HepG2 (cell line): ENCODE data around the gene VAMP8. TPM values are rescaled to one million over a fixed set of nuclear protein-coding genes. Genes with fewer than 3 reads are reported as not detected.
A peak's percentile ranks its signal among the peaks of the same experiment; 100 is the strongest.
"Not testable (repeated sequence)": the region's sequence is repeated elsewhere in the genome, so short reads cannot be mapped to it uniquely, and the experiment has no call there.

Source experiments
- ATAC-seq: fragments of 200-7000 bp; cut with Tn5 transposase; 3 replicates; pipeline ENCODE4 v1.9.1; 2020; ENCODE audit warnings: mild to moderate bottlenecking, moderate library complexity
- BruUV-seq: library from RNA; stranded (reverse); fragments of 400-500 nt; replicated peaks from 2 replicates; lab custom pipeline; 2021; lab: Mats Ljungman, UMichigan
- CTCF ChIA-PET: fragments of 300-600 bp; formaldehyde crosslinking; extraction: SDS; loops from one replicate; lab custom pipeline; 2021; ENCODE audit warnings: low total read pairs, inconsistent platforms, low intra/inter-chr PET ratio; lab: Yijun Ruan, JAX
- POLR2A ChIA-PET: fragments of 350-600 bp; sonication (Branson Sonifier 250); formaldehyde crosslinking; loops from one replicate; lab custom pipeline; 2020; ENCODE audit warnings: antibody characterized with exemption, inconsistent platforms; lab: Yijun Ruan, JAX
- DNase-seq: peaks from one replicate; pipeline ENCODE4 v3.0.0-alpha.2; 2015; ENCODE audit warnings: low spot score
- FAIRE-seq: peaks from 3 replicates; lab custom pipeline; 2011; peaks lifted over from hg19 to GRCh38; lab: Jason Lieb, UNC
- H2AFZ ChIP-seq: one replicate; pipeline ENCODE4 v1.6.1; 2011; ENCODE audit warnings: low read length, inconsistent platforms
- H3K27ac ChIP-seq: fragments of 300-600 bp; 3 replicates; pipeline ENCODE4 v1.8.0; 2011; ENCODE audit warnings: mixed run types, mild to moderate bottlenecking, mixed read lengths, low read length, inconsistent platforms; ENCODE audit not compliant: insufficient read depth; ENCODE audit errors: extremely low read length
- H3K27me3 ChIP-seq, 2 experiments: fragments of 200-600 bp in 1 of 2; 2 replicates in 1 of 2; 3 replicates in 1 of 2; pipeline versions ENCODE4 v1.6.0 to v1.8.0; 2011; ENCODE audit warnings: low read length in 2 of 2, mild to moderate bottlenecking in 2 of 2, moderate library complexity in 2 of 2, inconsistent platforms in 1 of 2; ENCODE audit not compliant: insufficient read depth in 2 of 2, control insufficient read depth in 1 of 2
- H3K36me3 ChIP-seq, 2 experiments: fragments of 200-600 bp in 1 of 2; replicated peaks in 1 of 2; 2 replicates in 1 of 2; 3 replicates in 1 of 2; pipeline versions ENCODE4 v1.5.1 to v1.8.0; 2011; ENCODE audit warnings: low read length in 2 of 2, inconsistent platforms in 1 of 2; ENCODE audit not compliant: insufficient read depth in 2 of 2, control insufficient read depth in 1 of 2
- H3K4me1 ChIP-seq: 2 replicates; pipeline ENCODE4 v1.5.1; 2012; ENCODE audit warnings: low read length, inconsistent platforms; ENCODE audit not compliant: insufficient read depth
- H3K4me2 ChIP-seq: 2 replicates; pipeline ENCODE4 v1.6.0; 2011; ENCODE audit warnings: low read depth, low read length, inconsistent platforms
- H3K4me3 ChIP-seq, 3 experiments: fragments of 200-600 bp in 1 of 3; sonication (generic), shearing (Covaris generic) in 1 of 3; replicated peaks in 1 of 3; 2 replicates each; pipeline ENCODE4 v1.5.1; 2011 to 2016; ENCODE audit warnings: low read length in 3 of 3, inconsistent platforms in 2 of 3, low read depth in 2 of 3, mild to moderate bottlenecking in 2 of 3, control low read depth in 1 of 3, mixed read lengths in 1 of 3; ENCODE audit not compliant: insufficient read depth in 1 of 3
- H3K79me2 ChIP-seq: one replicate; pipeline ENCODE4 v1.6.1; 2011; ENCODE audit warnings: low read length, inconsistent platforms; ENCODE audit not compliant: insufficient read depth
- H3K9ac ChIP-seq: 2 replicates; pipeline ENCODE4 v1.6.0; 2011; ENCODE audit warnings: mild to moderate bottlenecking, low read depth, low read length, inconsistent platforms; ENCODE audit not compliant: insufficient read depth
- H3K9me3 ChIP-seq: 2 replicates; pipeline ENCODE4 v1.5.1; 2012; ENCODE audit warnings: mild to moderate bottlenecking, low read length
- H4K20me1 ChIP-seq: 2 replicates; pipeline ENCODE4 v1.6.0; 2011; ENCODE audit warnings: inconsistent platforms, mild to moderate bottlenecking, low read length, moderate library complexity; ENCODE audit not compliant: insufficient read depth
- ATRX ChIP-seq: sonication (generic); formaldehyde crosslinking; IDR thresholded peaks from 2 replicates; pipeline ENCODE4 v1.4.0; 2020; ENCODE audit warnings: missing genetic modification reagents, borderline replicate concordance
- KDM5B ChIP-seq: sonication (generic); formaldehyde crosslinking; IDR thresholded peaks from 2 replicates; pipeline ENCODE4 v1.4.0; 2020; ENCODE audit warnings: missing genetic modification reagents, mild to moderate bottlenecking, borderline replicate concordance
- KLF15 ChIP-seq: sonication (generic); formaldehyde crosslinking; IDR thresholded peaks from 2 replicates; pipeline ENCODE4 v1.8.1; 2023; ENCODE audit warnings: borderline replicate concordance, mild to moderate bottlenecking, inconsistent platforms, missing genetic modification reagents, mixed read lengths
- MTA1 ChIP-seq: sonication (generic); formaldehyde crosslinking; IDR thresholded peaks from 2 replicates; pipeline ENCODE4 v1.4.0; 2020; ENCODE audit warnings: missing genetic modification reagents, mild to moderate bottlenecking, borderline replicate concordance
- PRMT3 ChIP-seq: sonication (generic); formaldehyde crosslinking; IDR thresholded peaks from 2 replicates; pipeline ENCODE4 v1.8.1; 2022; ENCODE audit warnings: low read depth, mild to moderate bottlenecking, moderate library complexity, missing genetic modification reagents, borderline replicate concordance
- TAF1 ChIP-seq: sonication (generic); formaldehyde crosslinking; IDR thresholded peaks from 2 replicates; pipeline ENCODE4 v1.4.0; 2020; ENCODE audit warnings: missing genetic modification reagents
- TMF1 ChIP-seq: sonication (generic); formaldehyde crosslinking; IDR thresholded peaks from 2 replicates; pipeline ENCODE4 v1.8.1; 2022; ENCODE audit warnings: low read depth, missing genetic modification reagents
- ZNF44 ChIP-seq: sonication (generic); formaldehyde crosslinking; IDR thresholded peaks from 2 replicates; pipeline ENCODE4 v1.5.1; 2020; ENCODE audit warnings: mild to moderate bottlenecking, missing genetic modification reagents
- ZNF577 ChIP-seq: sonication (generic); formaldehyde crosslinking; IDR thresholded peaks from 2 replicates; pipeline ENCODE4 v1.4.0; 2020; ENCODE audit warnings: mild to moderate bottlenecking, low read depth, missing genetic modification reagents, borderline replicate concordance
- ZNF615 ChIP-seq: sonication (generic); formaldehyde crosslinking; IDR thresholded peaks from 2 replicates; pipeline ENCODE4 v1.5.0; 2020; ENCODE audit warnings: mild to moderate bottlenecking, missing genetic modification reagents, borderline replicate concordance
- ZNF768 ChIP-seq: sonication (generic); formaldehyde crosslinking; IDR thresholded peaks from 2 replicates; pipeline ENCODE4 v1.4.0; 2020; ENCODE audit warnings: missing genetic modification reagents
- ZNF770 ChIP-seq: sonication (generic); formaldehyde crosslinking; IDR thresholded peaks from 2 replicates; pipeline ENCODE4 v1.5.0; 2020; ENCODE audit warnings: mild to moderate bottlenecking, missing genetic modification reagents
- WGBS: methylation state at CpG from one replicate; pipeline ENCODE4 v1.1.6; 2017; ENCODE audit warnings: low lambda C conversion rate; 5-methylcytosine and 5-hydroxymethylcytosine counted together
- in situ Hi-C: cut with HindIII; loops from 2 replicates; pipeline ENCODE4 v1.10.0; 2017; ENCODE audit warnings: low pct_unique_long_range_greater_than_20kb; ENCODE audit not compliant: extremely low pct_ligation_motif_present
- intact Hi-C: fragments of 100-400 bp; cut with micrococcal nuclease; formaldehyde crosslinking; loops from one replicate; pipeline ENCODE4 v1.10.0; 2022; ENCODE audit not compliant: unreplicated experiment
- polyA plus RNA-seq, 8 experiments: library from polyadenylated mRNA; depleted of rRNA in 3 of 8; stranded (reverse) in 7 of 8; unstranded in 1 of 8; fragments of >200 nt; fragmentation: Illumina TruSeq in 4 of 8; extraction: Trizol in 4 of 8; gene quantifications; 2 replicates each; pipeline versions ENCODE4 v1.2.1 to v1.2.3, GENCODE V29; 2011 to 2016; ENCODE audit warnings: low read depth in 4 of 8, missing spikeins in 1 of 8, mixed read lengths in 1 of 8; ENCODE audit not compliant: insufficient read depth in 1 of 8
- total RNA-seq, 5 experiments: library from RNA; depleted of rRNA; stranded (reverse); fragments of >200 nt; fragmentation: Illumina TruSeq; extraction: Trizol; gene quantifications; 2 replicates each; pipeline ENCODE4 v1.2.3, GENCODE V29; 2016; ENCODE audit warnings: low read depth in 1 of 5
- TF ChIP-seq, protein P1 (sequence below): sonication (generic); formaldehyde crosslinking; IDR thresholded peaks from 2 replicates; pipeline ENCODE4 v1.9.0; 2021; ENCODE audit warnings: missing genetic modification reagents, borderline replicate concordance

VAMP8 gene
- total and polyA plus RNA-seq, 2 of the 13 experiments (the other 11 are each of a cell fraction or from before 2014, with no cell fraction given) = 83.3 to 157 TPM

DNA sequence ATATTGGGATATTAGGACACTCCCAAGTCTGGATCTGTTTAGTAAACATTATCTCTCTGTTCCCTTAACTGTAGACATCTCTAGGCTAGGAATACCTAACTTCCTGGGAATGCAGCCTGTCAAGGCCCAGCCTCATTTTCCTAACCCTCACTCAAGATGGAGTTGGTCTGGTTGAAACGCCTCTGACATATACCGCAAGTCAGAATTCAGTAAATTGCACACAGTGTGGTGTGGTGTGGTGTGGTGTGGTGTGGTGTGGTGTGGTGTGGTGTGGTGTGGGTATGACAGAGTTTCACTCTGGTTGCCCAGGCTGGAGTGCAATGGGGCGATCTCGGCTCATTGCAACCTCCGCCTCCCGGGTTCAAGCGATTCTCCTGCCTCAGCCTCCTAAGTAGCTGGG is 37.4 kb downstream of the VAMP8 start:
- H3K27ac ChIP-seq, H3K4me3 ChIP-seq, H3K4me2 ChIP-seq, H2AFZ ChIP-seq, H3K9me3 ChIP-seq, BruUV-seq, H3K9ac ChIP-seq, DNase-seq, ATAC-seq, H3K27me3 ChIP-seq: not testable (repeated sequence)
- intact Hi-C loops = loop anchor here (5.0 kb wide), 1 partner anchor 192 kb away; no protein-coding TSS in a partner anchor
- Histone ChIP-seq H4K20me1 (peaks cover 13% of the 10 kb centered on the region), H3K79me2 (peaks cover 47% of the 10 kb centered on the region)
- TF ChIP-seq ZNF770 (CRISPR knock-in tag) = 0 out of 2 replicates have a peak, but pooled peaks have one; percentile 22
- TF ChIP-seq, all 625 proteins: peak for 1; not testable (repeated sequence) for 624
- 95% methylated on average over 7 of the region's 7 CpGs for WGBS
- POLR2A ChIA-PET = interaction anchor here (2.2 to 25.7 kb wide), 3 partner anchors 22 to 75 kb away, joined by 8 to 795 read pairs (median 17); partner anchors contain the start of genes MAT2A, RNF181, TMEM150A and VAMP5
- Histone ChIP-seq H3K4me1 (peaks cover 72% of the 10 kb centered on the region), H3K36me3 (peaks cover 4 to 15% of the 10 kb centered on the region in 2 experiments)
- CTCF ChIA-PET, FAIRE-seq, in situ Hi-C loops: not testable (repeated sequence)

DNA sequence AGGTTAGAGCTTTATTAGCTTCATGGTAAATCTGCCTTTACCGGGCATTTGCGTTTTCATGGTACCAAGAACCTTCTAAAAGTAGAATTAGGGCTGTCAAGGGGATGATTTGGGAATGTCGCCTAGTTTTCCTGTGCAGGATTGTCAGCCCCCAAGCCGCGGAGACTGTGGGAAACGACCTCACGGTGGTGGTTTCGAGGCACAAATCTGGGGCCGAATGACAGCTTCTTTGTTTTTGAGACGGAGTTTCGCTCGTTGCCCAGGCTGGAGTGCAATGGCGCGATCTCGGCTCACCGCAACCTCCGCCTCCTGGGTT is 38.0 kb downstream of the VAMP8 start:
- ChIA-PET POLR2A (interaction anchor here (1.7 to 25.7 kb wide), 5 partner anchors 10 to 76 kb away, joined by 8 to 795 read pairs (median 17); partner anchors contain the start of genes GGCX, MAT2A, RNF181 and TMEM150A), CTCF (no interaction called here)
- H3K4me3 ChIP-seq = no peak overlapping the region
- no peaks in the 10 kb centered on the region; a peak in 1 of 5 replicates for H3K27me3 ChIP-seq
- H2AFZ ChIP-seq = no peak overlapping the region
- peaks cover 45% of the 10 kb centered on the region for H3K79me2 ChIP-seq
- peak overlapping the region; percentile 91 for H3K27ac ChIP-seq
- BruUV-seq = no TSS peak
- H4K20me1 ChIP-seq = peaks cover 13% of the 10 kb centered on the region
- H3K4me1 ChIP-seq = peaks cover 70% of the 10 kb centered on the region
- intact Hi-C loops (no loop called here), in situ Hi-C loops (no loop called here)
- 96% methylated on average over 17 of the region's 17 CpGs for WGBS
- H3K9me3 ChIP-seq = no peaks in the 10 kb centered on the region
- DNase-seq (no peak), FAIRE-seq (no peak), ATAC-seq (no peak)
- no peak overlapping the region; the same call in 1 of the 2 replicates for H3K9ac ChIP-seq
- H3K4me2 ChIP-seq = no peak overlapping the region
- peaks cover 4 to 16% of the 10 kb centered on the region in 2 experiments for H3K36me3 ChIP-seq
- TF ChIP-seq KLF15 = no peak
- TF ChIP-seq TMF1 (CRISPR knock-in tag) = no peak
- no peak for TF ChIP-seq ATRX
- TF ChIP-seq KDM5B (CRISPR knock-in tag) = no peak
- TF ChIP-seq ZNF577 (CRISPR knock-in tag) = no peak
- TF ChIP-seq ZNF615 = no peak
- no peak for TF ChIP-seq PRMT3 (CRISPR knock-in tag)
- TF ChIP-seq ZNF44 (CRISPR knock-in tag) = 0 out of 2 replicates have a peak, but pooled peaks have one; percentile 1
- no peak for TF ChIP-seq MTA1 (CRISPR knock-in tag)
- TF ChIP-seq ZNF768 (CRISPR knock-in tag) = no peak
- TF ChIP-seq, protein P1, sequence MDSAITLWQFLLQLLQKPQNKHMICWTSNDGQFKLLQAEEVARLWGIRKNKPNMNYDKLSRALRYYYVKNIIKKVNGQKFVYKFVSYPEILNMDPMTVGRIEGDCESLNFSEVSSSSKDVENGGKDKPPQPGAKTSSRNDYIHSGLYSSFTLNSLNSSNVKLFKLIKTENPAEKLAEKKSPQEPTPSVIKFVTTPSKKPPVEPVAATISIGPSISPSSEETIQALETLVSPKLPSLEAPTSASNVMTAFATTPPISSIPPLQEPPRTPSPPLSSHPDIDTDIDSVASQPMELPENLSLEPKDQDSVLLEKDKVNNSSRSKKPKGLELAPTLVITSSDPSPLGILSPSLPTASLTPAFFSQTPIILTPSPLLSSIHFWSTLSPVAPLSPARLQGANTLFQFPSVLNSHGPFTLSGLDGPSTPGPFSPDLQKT (CRISPR knock-in tag) = no peak
- TF ChIP-seq TAF1 (CRISPR knock-in tag) = no peak
